Dermis microvascular lymphatic vessel endothelial cell (primary cell): ENCODE measurements around the gene BCR. TPM values are rescaled to one million over a fixed set of nuclear protein-coding genes. Genes with fewer than 3 reads are reported as not detected.
"Not testable (repeated sequence)": the region's sequence is repeated elsewhere in the genome, so short reads cannot be mapped to it uniquely, and the experiment has no call there.

Experiments
- DNase-seq, 2 donors: peaks; one replicate each; pipeline versions ENCODE4 v3.0.0 to v3.0.0-alpha.2; 2010; ENCODE audit warnings: low read depth in 2 of 2
- total RNA-seq: library from RNA; depleted of rRNA; stranded (reverse); fragments of >200 nt; gene quantifications from 2 replicates; pipeline ENCODE4 v1.2.1, GENCODE V29; 2014

Gene BCR
- total RNA-seq, 1 donor from 2014 or later: 95.9 TPM

DNA sequence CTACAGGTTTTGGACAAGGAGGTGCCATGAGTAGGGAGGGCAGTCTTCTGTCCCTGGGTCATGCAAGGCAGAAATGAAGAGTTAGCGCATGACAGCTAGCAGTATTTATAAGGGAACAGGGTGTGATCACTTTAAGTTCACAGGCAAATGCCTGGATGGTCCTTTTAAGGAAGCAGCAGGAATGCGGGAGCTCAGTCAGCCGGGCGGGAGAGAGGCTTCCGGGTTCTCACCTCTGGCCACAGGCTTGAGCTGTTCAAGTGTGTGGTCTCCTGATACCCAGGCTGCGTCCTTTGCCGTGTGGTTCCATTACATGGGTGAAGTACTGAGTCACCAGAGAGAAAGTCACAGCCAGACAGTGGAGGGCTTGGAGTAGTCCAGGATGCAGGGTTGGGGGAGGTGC is 105.4 kb downstream of the BCR start:
- no peak for DNase-seq

GRCh38 chr22:23286296-23286695 is 106.0 kb downstream of the BCR start:
- no peak for DNase-seq

DNA sequence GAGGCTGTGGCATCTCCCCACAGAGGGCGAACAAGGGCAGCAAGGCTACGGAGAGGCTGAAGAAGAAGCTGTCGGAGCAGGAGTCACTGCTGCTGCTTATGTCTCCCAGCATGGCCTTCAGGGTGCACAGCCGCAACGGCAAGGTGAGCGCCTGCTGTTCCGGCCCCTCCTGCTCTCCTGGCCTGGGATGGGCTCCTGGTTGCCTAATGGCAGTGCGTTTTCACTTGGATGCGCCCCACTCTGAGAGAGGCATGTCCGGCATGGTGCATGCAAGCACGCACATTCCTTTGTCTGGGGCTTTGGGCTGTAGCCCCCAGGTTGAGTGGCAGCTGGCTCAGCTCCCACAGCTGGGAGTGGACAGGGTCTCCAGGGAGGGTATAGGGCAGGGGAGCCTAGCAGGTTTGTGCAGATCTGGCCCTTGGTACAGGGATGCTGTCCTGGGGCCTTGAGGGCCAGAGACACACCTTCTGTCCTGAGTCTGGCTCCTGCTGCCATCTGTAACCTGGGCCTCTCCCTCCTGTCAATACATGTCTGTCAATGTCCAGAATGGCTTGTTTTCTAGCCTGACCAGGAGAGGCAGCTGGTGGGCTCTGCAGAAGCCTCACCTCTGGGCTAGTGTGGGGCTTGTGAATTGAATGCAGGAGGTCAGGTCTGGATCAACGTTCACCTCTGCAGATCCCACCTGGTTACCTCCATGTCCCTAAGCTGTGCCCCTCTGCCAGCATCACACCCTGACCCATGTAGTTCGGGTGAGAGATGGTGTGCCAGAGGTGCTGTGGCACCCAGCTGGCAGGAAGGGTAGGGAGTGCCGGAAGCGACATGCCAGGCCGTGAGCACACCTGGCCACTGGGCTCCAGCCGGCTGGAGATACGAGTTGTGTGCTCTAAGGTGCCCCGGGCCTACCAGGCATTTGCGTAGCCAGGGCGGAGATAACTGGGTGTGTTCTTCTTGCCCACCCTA is 107.1 kb downstream of the BCR start:
- DNase-seq: no peak

DNA sequence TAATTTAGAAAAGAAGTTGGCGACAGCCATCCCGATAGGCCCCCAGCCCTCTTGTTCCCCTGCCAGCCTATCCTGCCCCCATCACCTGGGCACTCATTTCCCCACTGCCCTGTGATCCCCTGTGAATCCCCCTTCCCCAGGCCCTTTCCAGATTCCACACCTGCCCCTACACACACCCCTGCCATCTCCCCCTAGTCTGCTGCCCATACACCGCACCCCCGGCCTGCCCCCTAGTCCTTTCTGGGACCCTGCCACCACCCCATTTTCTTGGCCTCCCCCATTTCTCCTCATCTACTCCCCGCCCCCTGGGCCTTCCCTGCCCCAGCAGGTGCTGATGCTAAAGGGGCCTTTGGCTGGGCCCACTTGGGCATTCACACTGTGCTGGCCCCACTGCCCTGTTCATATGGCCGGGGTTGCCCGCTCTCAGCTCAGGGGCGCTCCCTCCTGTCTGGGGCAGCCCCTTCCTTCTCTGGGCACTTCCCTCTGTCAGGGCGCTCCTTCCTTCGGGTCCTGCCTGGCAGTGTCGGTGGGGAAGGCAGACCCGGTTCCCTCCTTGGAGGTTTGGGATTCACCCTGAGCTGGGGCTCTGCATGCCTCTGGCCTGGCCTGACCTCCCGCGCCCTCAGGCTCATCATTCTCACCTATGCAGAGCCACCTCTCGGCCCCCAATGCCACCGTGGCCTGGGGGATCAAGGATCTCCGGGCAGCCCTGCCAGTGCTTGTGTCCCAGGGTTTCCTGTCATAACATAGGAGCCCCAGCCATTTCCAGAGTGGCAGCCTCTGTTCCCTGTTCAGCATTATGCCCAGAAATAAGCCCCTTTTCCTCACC is 108.2 kb downstream of the BCR start:
- DNase-seq: no peak

GRCh38 chr22:23289130-23289503 is 108.8 kb downstream of the BCR start:
- DNase-seq: no peak

- peak in 1 of 2 donors; percentile 66 for DNase-seq
Measured at GRCh38 chr22:23289851-23290724, 109.8 kb downstream of the BCR start.

DNA sequence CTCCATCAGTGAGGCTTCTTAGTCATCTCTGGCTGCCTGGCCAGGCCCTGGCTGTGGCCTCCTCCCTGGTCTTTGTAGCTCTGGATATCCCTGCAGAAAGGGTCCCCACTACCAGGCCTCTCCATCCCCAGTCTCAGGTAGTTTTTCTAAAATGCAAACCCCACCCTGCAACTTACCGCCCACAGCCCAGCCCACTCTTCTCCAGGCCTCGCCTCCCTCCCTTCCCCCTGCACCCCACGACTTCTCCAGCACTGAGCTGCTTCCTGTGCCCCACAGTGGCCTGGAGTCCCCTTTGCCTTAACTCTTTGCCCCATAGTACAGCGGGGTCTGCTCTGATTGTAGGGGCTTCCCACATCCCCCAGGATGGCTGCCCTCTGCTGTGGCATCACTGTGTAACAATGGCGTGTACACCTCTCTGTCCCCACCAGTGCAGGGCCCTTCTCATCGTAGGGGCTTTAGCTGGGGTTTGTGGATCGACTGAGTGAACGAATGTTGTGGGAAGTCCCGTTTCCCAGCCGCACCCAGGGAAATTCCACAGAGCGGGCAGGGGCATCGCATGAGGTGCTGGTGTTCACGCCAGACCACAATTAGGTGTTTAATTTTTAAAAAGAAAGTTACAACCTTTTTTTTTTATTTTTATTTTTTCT is 111.6 kb downstream of the BCR start:
- no peak for DNase-seq

- DNase-seq: peak; percentile 70 to 71
Measured at GRCh38 chr22:23292453-23293350, 112.4 kb downstream of the BCR start.

GRCh38 chr22:23293720-23294119 is 113.4 kb downstream of the BCR start:
- no peak for DNase-seq

GRCh38 chr22:23294221-23294620 is 113.9 kb downstream of the BCR start:
- DNase-seq: no peak

DNA sequence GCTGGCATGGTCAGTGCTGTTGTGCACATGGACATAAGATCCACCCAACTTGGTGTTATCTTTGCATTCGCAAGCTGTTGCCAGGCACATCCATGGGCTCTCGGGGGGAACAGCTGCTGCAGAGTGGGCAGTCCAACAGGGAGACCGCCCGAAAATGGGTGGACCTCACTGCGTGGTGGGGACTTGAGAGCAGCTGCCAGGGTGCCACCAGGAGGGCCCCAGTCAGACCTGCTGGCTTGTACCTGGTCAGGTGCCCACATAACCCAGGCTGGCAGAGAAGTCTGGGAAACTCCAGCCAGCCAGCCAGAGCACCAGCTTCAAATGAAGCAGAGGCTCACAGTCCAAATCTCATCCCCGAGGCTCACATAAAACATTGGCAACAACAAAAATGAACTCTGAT is 120.2 kb downstream of the BCR start:
- DNase-seq: no peak

- no peak for DNase-seq
Measured at GRCh38 chr22:23301591-23301990, 121.3 kb downstream of the BCR start.

GRCh38 chr22:23302171-23303002 is 122.1 kb downstream of the BCR start:
- peak in 1 of 2 donors; percentile 85 for DNase-seq

DNA sequence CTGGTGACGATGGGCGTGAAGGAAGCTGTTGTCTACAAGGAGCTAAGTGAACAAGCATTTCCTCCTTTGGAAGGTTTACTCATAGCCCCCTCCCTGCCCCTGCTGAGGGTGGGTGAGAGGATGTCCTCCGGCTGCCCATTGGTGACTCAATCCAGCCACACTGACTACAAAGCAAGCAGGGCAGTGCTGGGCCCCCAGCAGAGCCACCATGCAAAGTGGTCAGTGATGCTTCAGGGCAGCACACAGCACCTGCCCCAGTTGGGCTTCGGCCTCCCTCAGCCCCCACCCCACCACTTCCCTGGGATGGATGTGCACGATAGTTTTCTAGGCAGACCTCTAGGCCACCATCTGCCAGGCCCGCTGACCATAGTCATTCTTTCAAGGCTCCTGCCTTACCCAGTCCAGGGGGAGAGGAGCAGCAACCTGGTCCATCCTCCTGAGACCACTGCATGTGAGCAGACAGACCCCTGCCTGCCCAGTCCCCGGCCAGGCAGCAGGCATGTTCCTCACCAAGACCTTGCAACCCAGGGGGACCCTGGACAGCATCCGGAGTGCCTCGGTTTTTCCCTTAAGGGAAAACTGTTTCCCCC is 125.1 kb downstream of the BCR start:
- peak in 1 of 2 donors; percentile 92 for DNase-seq

GRCh38 chr22:23305922-23306374 is 125.6 kb downstream of the BCR start:
- DNase-seq: peak; percentile 88 to 97

- peak in 1 of 2 donors; percentile 89 for DNase-seq
Measured at GRCh38 chr22:23306438-23306921, 126.2 kb downstream of the BCR start.

DNA sequence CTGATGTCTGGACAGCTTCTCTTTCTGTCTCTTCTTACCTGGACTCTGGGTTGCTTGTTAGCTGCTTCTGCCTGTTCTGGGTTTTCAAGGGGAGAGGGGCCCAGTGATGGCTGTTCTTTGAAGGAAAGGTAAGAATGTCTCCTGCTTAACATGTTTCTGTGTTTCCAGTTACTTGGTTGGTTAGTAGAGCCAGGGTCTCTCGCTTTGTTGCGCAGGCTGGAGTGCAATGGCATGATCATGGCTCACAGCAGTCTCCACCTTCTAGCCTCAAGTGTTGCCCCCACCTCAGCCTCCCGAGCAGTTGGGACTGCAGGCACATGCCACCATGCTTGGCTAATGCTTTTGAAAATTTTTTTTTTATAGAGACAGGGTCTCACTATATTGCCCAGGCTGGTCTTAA is 126.6 kb downstream of the BCR start:
- DNase-seq: no peak

GRCh38 chr22:23307511-23307910 is 127.2 kb downstream of the BCR start:
- not testable (repeated sequence) for DNase-seq
